ENCODE measurements around the gene ALDH1A2.
"Not testable (repeated sequence)": the region's sequence is repeated elsewhere in the genome, so short reads cannot be mapped to it uniquely, and the experiment has no call there.

Gene ALDH1A2

GRCh38 chr15:58066042-58066867 lies 744 bp upstream of the ALDH1A2 start:
- DNase-seq: no peak

- DNase-seq: no peak
Measured at GRCh38 chr15:58064980-58065444, 499 bp downstream of the ALDH1A2 start.

- DNase-seq: no peak
Measured at GRCh38 chr15:58064082-58064979, 1.2 kb downstream of the ALDH1A2 start.

GRCh38 chr15:58063614-58064013 lies 1.9 kb downstream of the ALDH1A2 start:
- no peak for DNase-seq

DNA sequence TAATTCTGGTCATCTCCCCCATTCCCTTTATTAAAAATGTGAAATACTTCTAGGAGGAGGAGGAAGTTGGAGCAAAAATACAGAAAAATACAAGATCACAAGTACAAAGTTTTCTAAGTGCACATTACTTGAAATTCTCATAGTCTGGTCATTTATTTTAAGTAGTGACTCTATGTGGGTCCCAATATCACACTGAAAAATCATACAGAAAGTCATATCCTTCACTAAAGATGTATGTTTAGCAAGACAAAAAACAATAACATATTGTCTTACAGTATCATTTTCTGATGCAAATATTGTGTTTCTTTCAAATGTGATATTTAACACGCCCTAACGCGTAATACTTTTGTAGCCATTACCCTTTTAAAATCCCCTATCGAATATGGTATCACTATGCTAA lies 2.5 kb downstream of the ALDH1A2 start:
- DNase-seq: no peak

GRCh38 chr15:58062175-58062574 lies 3.3 kb downstream of the ALDH1A2 start:
- DNase-seq: no peak

DNA sequence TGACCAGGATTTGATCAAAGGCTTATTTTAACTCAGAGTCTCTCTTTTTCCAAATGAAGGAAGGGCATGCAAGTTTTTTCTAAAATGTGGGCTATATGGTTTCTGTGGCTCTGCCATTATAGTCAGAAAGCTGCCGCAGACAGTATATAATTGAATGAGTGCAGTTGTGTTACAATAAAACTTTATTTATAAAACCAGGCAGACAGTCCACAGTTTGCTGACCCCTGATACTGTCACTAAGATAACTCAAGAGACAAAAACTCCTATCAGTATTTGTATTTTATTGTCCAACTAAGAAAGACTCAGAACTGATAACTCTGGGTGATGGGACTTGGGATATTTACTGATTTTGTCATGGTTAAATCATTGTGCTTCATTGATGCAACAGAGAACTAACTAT lies 4.9 kb downstream of the ALDH1A2 start:
- no peak for DNase-seq

GRCh38 chr15:58058729-58059128 lies 6.8 kb downstream of the ALDH1A2 start:
- no peak for DNase-seq

DNA sequence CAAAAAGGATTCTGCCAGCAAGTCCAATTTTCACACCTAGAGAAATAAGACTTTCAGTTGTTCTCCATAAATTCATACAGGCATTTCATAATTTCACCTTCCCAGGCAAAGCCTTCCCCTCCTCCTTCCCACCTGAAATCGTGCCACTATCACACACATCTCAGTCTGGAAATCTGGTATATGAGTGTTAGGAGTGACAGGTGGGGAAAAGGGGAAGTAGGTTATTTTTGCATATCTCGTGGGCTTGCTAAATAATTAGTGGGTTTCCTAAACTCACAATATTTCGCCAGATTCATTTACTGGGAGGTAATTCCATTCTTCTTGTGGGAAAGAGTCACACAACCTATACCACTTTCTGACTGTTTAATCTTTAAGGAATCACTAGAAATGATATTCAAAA lies 7.4 kb downstream of the ALDH1A2 start:
- no peak for DNase-seq

DNA sequence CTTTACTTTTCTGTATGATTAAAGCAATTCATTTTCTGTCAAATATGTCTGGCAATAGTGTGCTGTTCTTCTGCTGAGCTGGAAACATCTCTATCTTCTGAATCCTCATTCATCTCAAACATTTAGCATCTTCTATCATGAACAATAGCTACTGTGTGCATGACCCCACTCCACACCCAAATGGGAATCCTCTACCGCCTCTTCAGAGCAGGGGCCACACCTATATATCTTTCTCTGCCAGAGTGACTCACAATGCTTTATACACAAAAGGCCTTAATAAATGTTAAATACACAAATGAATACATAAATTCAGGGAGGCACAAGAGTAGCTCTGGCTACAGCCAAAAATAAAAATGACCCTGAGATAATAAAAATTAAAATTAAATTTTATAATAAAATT lies 8.0 kb downstream of the ALDH1A2 start:
- DNase-seq: no peak

DNA sequence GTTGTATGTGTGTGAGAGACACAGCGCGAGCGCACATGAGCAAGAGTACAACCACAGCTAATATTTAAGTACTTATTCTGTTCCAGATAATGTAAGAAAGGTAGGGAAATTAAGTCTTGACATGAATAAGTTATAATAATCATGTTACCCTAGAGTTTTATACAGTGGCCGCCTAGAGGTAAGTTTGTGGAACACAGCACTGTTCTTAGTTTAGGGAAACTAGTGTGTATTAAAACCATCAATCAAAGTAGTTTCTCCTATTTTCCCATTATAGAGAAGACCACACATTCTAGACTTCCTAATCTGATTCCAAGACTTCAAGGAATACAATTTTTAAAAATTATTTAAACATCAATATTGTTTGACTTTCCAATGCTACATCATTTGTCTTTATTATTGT lies 9.5 kb downstream of the ALDH1A2 start:
- DNase-seq: no peak

DNA sequence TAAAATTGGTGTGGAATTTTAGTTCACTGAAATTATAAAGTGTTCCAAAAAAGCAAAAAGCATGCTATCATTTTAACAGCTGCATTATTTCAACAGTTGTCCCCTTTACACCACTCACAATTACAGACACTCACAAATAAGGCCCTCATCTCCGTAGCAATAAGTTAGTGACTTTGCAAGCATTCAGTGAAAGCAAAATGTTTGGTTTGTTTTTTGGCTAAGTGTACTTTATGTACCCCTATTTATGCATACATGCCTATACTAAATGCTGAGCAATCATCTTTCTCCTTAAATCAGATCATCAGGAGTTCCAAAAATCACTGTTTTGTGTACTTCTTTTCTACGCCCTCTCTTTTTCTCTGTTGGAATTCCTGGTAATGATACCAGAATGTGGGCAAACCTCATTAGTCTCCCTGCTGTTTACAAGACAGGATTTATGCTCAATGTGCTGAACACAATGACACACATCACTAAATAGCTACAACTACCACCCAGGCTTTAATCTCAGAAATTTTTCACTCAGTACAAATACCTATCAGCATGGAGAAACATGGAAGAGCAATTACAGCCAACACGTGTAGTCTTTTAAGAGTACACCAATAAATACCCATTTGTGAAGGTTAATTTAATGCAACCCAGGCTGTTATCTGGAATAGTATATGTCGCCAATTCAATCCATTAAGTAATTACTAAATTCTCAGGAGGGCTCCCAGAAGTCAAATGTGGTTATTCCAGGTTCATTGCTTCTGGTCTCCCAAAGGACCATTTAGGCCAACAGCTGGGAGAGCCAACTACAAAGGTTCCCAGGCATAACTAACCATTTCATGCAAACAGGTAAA lies 12.0 kb downstream of the ALDH1A2 start:
- no peak for DNase-seq

- DNase-seq: no peak
Measured at GRCh38 chr15:58052334-58052733, 13.2 kb downstream of the ALDH1A2 start.

DNA sequence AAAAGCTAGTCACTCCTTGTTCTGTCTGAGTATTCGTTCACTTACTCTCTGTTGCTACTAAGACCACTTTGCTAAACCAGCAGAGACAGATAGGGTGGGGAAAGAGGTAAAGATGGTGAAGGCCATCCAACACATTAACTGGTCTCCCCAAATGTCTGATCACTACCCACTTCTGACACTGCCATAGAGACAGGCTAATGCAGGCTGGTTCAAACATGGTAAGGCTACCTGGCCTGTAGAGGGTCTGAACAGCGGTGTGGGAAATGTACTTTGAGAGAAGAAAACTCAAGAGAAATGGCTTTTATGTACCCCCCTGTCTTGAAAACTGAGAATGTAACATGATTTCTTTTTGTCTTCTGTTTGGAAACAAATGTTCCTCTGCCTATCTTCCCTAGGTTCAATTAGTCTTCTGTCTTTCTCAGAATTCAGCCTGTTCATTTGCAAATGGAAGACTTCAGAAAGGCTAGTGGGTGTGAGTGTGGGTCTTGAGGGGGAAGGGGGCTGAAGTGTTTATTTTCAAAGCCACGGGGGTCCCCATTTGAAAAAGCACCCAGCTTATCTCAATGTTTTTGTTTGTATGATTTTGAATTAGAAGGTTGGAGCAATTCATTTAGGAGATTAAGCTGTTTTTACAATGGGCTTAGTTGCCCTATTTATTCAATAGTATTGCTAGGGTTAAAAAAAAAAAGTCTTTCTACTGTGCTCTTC lies 15.8 kb downstream of the ALDH1A2 start:
- no peak for DNase-seq

DNA sequence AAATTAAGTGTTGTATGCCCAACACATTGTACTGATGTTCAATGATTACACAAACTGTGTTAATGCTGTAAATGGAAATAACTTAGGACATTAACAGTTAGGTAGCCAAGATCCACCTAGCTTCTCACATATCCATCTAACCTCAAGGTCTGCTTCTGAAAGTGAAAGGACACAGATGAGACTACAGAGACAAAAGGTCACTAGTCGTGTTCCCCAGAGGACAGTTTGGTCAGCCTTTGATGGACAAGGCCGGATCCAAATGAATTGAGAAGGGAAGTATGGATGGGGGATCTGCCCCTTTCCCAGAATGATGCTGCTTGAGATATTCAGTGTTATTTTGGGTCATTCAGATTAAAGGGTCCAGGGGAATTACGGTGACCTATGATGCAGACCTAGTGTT lies 17.2 kb downstream of the ALDH1A2 start:
- no peak for DNase-seq

GRCh38 chr15:58047149-58047548 lies 18.4 kb downstream of the ALDH1A2 start:
- no peak for DNase-seq

DNA sequence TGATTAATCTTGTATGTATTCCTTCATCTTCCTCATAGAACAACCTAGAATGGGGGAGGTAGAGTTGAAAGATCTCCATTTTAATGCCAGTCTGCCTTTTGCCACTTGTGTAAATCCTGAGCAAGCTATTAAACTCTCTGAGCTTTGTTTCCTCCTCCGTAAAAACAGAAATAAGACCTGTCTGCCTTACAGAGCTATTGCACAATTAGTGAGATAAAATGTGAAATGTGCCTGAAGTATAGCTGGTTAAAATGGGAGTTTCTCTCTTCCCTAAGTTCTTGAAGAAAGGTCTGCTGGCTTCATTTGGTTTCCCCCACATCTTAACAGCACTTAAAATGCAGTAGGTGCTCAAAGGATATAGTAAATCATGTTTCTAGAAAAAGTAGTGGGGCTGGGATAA lies 19.0 kb downstream of the ALDH1A2 start:
- DNase-seq: no peak

DNA sequence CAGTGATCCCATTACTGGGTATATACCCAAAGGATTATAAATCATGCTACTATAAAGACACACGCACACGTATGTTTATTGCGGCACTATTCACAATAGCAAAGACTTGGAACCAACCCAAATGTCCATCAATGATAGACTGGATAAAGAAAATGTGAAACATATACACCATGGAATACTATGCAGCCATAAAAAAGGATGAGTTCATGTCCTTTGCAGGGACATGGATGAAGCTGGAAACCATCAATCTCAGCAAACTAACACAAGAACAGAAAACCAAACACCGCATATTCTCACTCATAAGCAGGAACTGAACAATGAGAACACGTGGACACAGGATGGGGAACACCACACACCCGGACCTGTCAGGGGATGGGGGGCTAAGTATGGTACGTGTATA lies 20.1 kb downstream of the ALDH1A2 start:
- DNase-seq: not testable (repeated sequence)

DNA sequence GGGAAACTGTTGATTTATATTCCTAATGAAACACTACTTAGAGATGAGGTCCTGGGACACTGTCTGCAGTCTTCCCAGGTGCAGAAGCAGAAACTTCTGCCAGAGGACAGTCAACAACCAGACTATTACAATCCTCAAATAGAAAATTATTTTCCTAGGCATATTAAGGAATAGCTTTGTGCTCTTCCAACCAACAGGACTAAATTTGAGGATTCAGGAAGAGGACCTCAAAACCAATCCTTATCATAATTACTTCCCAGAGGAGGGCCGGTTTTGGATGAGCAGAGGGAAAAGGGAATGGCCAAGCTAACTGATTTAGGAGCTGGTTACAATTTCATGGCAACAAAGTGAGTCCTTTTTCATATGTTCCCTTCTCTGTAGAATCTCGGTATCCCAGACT lies 21.0 kb downstream of the ALDH1A2 start:
- no peak for DNase-seq

GRCh38 chr15:58043192-58043903 lies 22.2 kb downstream of the ALDH1A2 start:
- DNase-seq: peak; percentile 14

GRCh38 chr15:58042006-58042405 lies 23.5 kb downstream of the ALDH1A2 start:
- DNase-seq: no peak

- DNase-seq: no peak
Measured at GRCh38 chr15:58040150-58040549, 25.4 kb downstream of the ALDH1A2 start.

Data from NK-92 treated with Interleukin-12 subunit alpha and Interleukin-12 subunit beta, amount 100 ng/mL, for 24 hours (cell line).